A673 (cell line): ENCODE data around the gene ATG5.

ENCODE experiments used
- EZH2 ChIP-seq: fragments of 200-600 bp; sonication (generic); IDR thresholded peaks from 2 replicates; pipeline ENCODE4 v1.6.1; 2017; ENCODE audit warnings: borderline replicate concordance, low read depth, mild to moderate bottlenecking, mixed read lengths, antibody characterized with exemption, low read length; ENCODE audit not compliant: poor library complexity, severe bottlenecking
- TF ChIP-seq, protein P1 (sequence below): fragments of 300-800, 200-600 bp; sonication (generic); conservative IDR thresholded peaks from 2 replicates; pipeline ENCODE4 v1.5.1; 2017; ENCODE audit warnings: low read depth, mild to moderate bottlenecking, antibody characterized with exemption, low read length, moderate library complexity, mixed read lengths

DNA sequence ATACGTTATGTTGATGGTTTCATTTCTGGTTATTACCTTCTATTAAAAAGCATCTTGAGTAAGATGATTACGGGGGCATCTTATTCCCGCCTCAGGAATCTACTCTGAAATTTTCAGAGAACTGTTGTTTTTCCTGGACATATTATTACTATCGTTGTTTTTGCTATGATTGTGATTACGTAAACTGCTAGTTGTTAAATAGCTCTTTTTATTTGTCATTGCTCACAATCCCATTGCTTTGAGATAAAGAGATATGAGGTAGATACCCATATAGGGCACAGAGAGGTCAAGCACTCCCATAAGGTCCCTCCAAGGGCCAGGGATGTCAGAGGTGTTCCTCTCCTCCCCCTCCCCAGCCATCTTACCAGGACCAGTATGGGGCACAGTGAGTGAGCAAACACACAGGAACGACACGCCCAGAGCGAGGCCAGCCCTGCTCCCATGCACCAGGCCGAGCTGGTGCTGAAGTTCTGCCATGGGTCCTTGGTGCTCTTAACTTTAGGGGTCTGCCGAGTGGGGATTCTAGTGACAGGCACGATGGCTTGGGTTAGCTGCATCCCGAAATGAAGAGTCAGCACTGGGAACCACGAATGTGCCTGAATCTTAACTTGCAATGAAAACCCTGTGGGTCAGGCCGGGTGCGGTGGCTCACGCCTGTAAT, 189.5 kb downstream of the ATG5 start:
- TF ChIP-seq, protein P1, sequence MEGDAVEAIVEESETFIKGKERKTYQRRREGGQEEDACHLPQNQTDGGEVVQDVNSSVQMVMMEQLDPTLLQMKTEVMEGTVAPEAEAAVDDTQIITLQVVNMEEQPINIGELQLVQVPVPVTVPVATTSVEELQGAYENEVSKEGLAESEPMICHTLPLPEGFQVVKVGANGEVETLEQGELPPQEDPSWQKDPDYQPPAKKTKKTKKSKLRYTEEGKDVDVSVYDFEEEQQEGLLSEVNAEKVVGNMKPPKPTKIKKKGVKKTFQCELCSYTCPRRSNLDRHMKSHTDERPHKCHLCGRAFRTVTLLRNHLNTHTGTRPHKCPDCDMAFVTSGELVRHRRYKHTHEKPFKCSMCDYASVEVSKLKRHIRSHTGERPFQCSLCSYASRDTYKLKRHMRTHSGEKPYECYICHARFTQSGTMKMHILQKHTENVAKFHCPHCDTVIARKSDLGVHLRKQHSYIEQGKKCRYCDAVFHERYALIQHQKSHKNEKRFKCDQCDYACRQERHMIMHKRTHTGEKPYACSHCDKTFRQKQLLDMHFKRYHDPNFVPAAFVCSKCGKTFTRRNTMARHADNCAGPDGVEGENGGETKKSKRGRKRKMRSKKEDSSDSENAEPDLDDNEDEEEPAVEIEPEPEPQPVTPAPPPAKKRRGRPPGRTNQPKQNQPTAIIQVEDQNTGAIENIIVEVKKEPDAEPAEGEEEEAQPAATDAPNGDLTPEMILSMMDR = no peak
- no peak for TF ChIP-seq EZH2
